Osteocyte (in vitro differentiated cells): ENCODE results near the gene ZCCHC2. TPM values are rescaled to one million over a fixed set of nuclear protein-coding genes. Genes with fewer than 3 reads are reported as not detected.

Source experiments
- DNase-seq: peaks from one replicate; pipeline ENCODE4 v3.0.0; 2021; ENCODE audit warnings: mixed read lengths; ENCODE audit not compliant: unreplicated experiment; ENCODE audit errors: extremely low spot score
- H3K27ac Mint-ChIP-seq: one replicate; pipeline ENCODE4 v1.8.0; 2021; ENCODE audit warnings: mild to moderate bottlenecking, mixed read lengths; ENCODE audit not compliant: unreplicated experiment
- H3K27me3 Mint-ChIP-seq: one replicate; pipeline ENCODE4 v1.8.0; 2021; ENCODE audit warnings: mixed read lengths; ENCODE audit not compliant: unreplicated experiment
- H3K36me3 Mint-ChIP-seq: one replicate; pipeline ENCODE4 v1.8.0; 2021; ENCODE audit warnings: mixed read lengths; ENCODE audit not compliant: unreplicated experiment
- H3K4me1 Mint-ChIP-seq: one replicate; pipeline ENCODE4 v1.8.0; 2021; ENCODE audit warnings: mixed read lengths; ENCODE audit not compliant: unreplicated experiment
- H3K4me3 Mint-ChIP-seq: one replicate; pipeline ENCODE4 v1.8.0; 2021; ENCODE audit warnings: mild to moderate bottlenecking, moderate library complexity, mixed read lengths; ENCODE audit not compliant: unreplicated experiment
- H3K9me3 Mint-ChIP-seq: one replicate; pipeline ENCODE4 v1.8.0; 2021; ENCODE audit warnings: mixed read lengths; ENCODE audit not compliant: unreplicated experiment
- total RNA-seq: library from RNA; stranded (reverse); gene quantifications from 2 replicates; pipeline ENCODE4 v1.2.1, GENCODE V29; 2021
- TF ChIP-seq, protein P1 (sequence below): fragments of 200-600 bp; sonication (generic); IDR thresholded peaks from 2 replicates; pipeline ENCODE4 v1.5.0; 2021; ENCODE audit warnings: antibody characterized with exemption, mild to moderate bottlenecking, moderate library complexity

Gene ZCCHC2
- total RNA-seq, 1 donor from 2014 or later: 11.2 TPM

GRCh38 chr18:62576271-62576670 is 53.4 kb downstream of the ZCCHC2 start:
- Mint-ChIP-seq H3K27me3 (no peaks in the 10 kb centered on the region), H3K36me3 (peaks cover 31% of the 10 kb centered on the region), H3K4me3 (no peak overlapping the region), H3K27ac (no peak overlapping the region), H3K9me3 (no peaks in the 10 kb centered on the region), H3K4me1 (peaks cover 5% of the 10 kb centered on the region)
- TF ChIP-seq, protein P1, sequence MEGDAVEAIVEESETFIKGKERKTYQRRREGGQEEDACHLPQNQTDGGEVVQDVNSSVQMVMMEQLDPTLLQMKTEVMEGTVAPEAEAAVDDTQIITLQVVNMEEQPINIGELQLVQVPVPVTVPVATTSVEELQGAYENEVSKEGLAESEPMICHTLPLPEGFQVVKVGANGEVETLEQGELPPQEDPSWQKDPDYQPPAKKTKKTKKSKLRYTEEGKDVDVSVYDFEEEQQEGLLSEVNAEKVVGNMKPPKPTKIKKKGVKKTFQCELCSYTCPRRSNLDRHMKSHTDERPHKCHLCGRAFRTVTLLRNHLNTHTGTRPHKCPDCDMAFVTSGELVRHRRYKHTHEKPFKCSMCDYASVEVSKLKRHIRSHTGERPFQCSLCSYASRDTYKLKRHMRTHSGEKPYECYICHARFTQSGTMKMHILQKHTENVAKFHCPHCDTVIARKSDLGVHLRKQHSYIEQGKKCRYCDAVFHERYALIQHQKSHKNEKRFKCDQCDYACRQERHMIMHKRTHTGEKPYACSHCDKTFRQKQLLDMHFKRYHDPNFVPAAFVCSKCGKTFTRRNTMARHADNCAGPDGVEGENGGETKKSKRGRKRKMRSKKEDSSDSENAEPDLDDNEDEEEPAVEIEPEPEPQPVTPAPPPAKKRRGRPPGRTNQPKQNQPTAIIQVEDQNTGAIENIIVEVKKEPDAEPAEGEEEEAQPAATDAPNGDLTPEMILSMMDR: no peak
- no peak for DNase-seq

GRCh38 chr18:62576845-62577512 is 54.2 kb downstream of the ZCCHC2 start:
- Mint-ChIP-seq H3K4me1 (peaks cover 5% of the 10 kb centered on the region), H3K27me3 (no peaks in the 10 kb centered on the region), H3K27ac (no peak overlapping the region), H3K4me3 (no peak overlapping the region), H3K36me3 (peaks cover 28% of the 10 kb centered on the region), H3K9me3 (no peaks in the 10 kb centered on the region)
- no peak for DNase-seq
- TF ChIP-seq, protein P1: no peak

GRCh38 chr18:62577765-62578164 is 54.9 kb downstream of the ZCCHC2 start:
- TF ChIP-seq, protein P1: no peak
- Mint-ChIP-seq H3K27ac (no peak overlapping the region), H3K9me3 (no peaks in the 10 kb centered on the region), H3K4me1 (peaks cover 5% of the 10 kb centered on the region), H3K4me3 (no peak overlapping the region), H3K27me3 (no peaks in the 10 kb centered on the region), H3K36me3 (peaks cover 28% of the 10 kb centered on the region)
- DNase-seq: no peak

DNA sequence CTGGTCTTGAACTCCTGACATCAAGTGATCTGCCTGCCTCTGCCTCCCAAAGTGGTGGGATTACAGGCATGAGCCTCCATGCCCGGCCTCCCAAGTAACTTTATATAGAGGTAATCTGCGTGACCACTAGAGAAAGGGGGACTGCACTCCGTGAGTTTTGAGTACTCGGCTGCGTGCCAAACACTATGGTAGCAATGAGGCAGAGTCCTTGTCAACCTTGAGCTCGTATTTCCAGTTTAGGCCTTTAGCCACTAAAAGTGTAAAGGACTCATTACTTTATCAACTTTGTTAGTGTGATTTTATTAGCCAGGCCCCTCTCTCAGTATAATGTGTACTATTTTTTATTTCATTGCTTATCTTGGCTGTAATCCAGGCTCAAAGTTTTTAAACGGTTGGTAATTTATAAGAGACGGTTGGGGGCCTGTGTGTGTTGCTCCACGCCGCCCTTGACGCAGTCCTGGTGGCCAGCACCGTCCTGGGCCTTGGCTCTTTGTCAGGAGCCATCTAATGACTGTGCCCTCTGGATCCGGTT is 56.2 kb downstream of the ZCCHC2 start:
- DNase-seq: no peak
- TF ChIP-seq, protein P1: no peak
- Mint-ChIP-seq H3K4me3 (no peak overlapping the region), H3K4me1 (peaks cover 7% of the 10 kb centered on the region), H3K27me3 (no peaks in the 10 kb centered on the region), H3K36me3 (peaks cover 21% of the 10 kb centered on the region), H3K27ac (no peak overlapping the region), H3K9me3 (no peaks in the 10 kb centered on the region)

- Mint-ChIP-seq H3K4me3 (no peak overlapping the region), H3K27me3 (no peaks in the 10 kb centered on the region), H3K36me3 (peaks cover 3% of the 10 kb centered on the region), H3K27ac (no peak overlapping the region), H3K4me1 (peaks cover 18% of the 10 kb centered on the region), H3K9me3 (no peaks in the 10 kb centered on the region)
- TF ChIP-seq, protein P1: no peak
- DNase-seq: no peak
Observed at GRCh38 chr18:62583376-62583775, 60.6 kb downstream of the ZCCHC2 start.
